Eye (tissue), 1 donor: ENCODE measurements around the gene DDX6.

Experiments used
- DNase-seq: peaks from one replicate; pipeline ENCODE4 v3.0.0-alpha.2; 2015

Gene DDX6

DNA sequence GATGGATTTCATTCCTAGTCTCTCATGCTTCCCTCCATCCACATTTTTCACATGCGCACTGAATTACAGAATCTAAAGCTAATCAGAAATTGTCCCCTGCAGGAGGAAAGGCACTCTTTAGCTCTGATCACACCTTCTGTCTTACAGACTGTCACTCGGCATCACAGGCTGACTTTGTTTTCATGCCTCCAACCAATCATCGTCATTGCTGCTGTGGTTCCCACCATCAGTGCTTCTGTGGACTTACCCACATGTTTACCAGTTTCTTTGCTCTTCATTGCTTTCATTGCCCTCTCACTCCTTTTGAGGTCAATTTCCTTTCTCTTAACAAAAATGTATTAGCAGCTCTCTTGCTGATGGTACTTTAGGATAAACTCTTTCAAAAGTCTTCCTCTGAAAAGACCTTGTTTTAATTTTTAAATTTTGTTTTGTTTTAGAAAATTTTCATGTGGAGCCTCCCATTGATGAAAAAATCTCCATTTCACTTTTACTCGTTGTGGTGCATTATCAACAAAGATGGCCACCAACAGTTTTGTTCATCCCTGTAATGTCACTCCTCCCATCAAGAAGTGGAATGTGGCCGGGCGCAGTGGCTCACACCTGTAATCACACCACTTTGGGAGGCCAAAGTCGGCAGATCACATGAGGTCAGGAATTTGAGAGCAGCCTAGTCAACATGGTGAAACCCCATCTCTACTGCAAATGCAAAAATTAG, 91.3 kb downstream of the DDX6 start:
- no peak for DNase-seq
